DMS 273 treated with DMSO at 0.1 percent for 48 hours (cell line): Measurements from ENCODE around the gene TMED3.
"Not testable (repeated sequence)": the region's sequence is repeated elsewhere in the genome, so short reads cannot be mapped to it uniquely, and the experiment has no call there.

Experiments used
- DNase-seq: peaks from one replicate; lab custom pipeline; 2025; lab: John Stamatoyannopoulos, UW

Gene TMED3

GRCh38 chr15:79316864-79317263 lies 6.0 kb downstream of the TMED3 start:
- DNase-seq: no peak

- DNase-seq: not testable (repeated sequence)
Measured at GRCh38 chr15:79319973-79320372, 9.1 kb downstream of the TMED3 start.

- no peak for DNase-seq
Measured at GRCh38 chr15:79321876-79322275, 11.0 kb downstream of the TMED3 start.

GRCh38 chr15:79322306-79322705 lies 11.4 kb downstream of the TMED3 start:
- DNase-seq: no peak

- DNase-seq: no peak
Measured at GRCh38 chr15:79322945-79323344, 12.0 kb downstream of the TMED3 start.

GRCh38 chr15:79329171-79329611 lies 18.3 kb downstream of the TMED3 start:
- no peak for DNase-seq

- no peak for DNase-seq
Measured at GRCh38 chr15:79332824-79333510, 22.1 kb downstream of the TMED3 start.

- DNase-seq: no peak
Measured at GRCh38 chr15:79337591-79337990, 26.7 kb downstream of the TMED3 start.

GRCh38 chr15:79339588-79340314 lies 28.8 kb downstream of the TMED3 start:
- no peak for DNase-seq

GRCh38 chr15:79340315-79340602 lies 29.3 kb downstream of the TMED3 start:
- no peak for DNase-seq

GRCh38 chr15:79341396-79341795 lies 30.5 kb downstream of the TMED3 start:
- no peak for DNase-seq

- no peak for DNase-seq
Measured at GRCh38 chr15:79349525-79349924, 38.6 kb downstream of the TMED3 start.

- DNase-seq: no peak
Measured at GRCh38 chr15:79352206-79352605, 41.3 kb downstream of the TMED3 start.

GRCh38 chr15:79357566-79357965 lies 46.7 kb downstream of the TMED3 start:
- no peak for DNase-seq

- no peak for DNase-seq
Measured at GRCh38 chr15:79358069-79358468, 47.2 kb downstream of the TMED3 start.

GRCh38 chr15:79364571-79365240 lies 53.8 kb downstream of the TMED3 start:
- no peak for DNase-seq

- DNase-seq: no peak
Measured at GRCh38 chr15:79365765-79366164, 54.9 kb downstream of the TMED3 start.

GRCh38 chr15:79366691-79367090 lies 55.8 kb downstream of the TMED3 start:
- no peak for DNase-seq

- DNase-seq: no peak
Measured at GRCh38 chr15:79370716-79371115, 59.8 kb downstream of the TMED3 start.

- no peak for DNase-seq
Measured at GRCh38 chr15:79371591-79371990, 60.7 kb downstream of the TMED3 start.

GRCh38 chr15:79372428-79372827 lies 61.5 kb downstream of the TMED3 start:
- no peak for DNase-seq
